Measurements from ENCODE around the gene KCNH6. TPM values are rescaled to one million over a fixed set of nuclear protein-coding genes. Genes with fewer than 3 reads are reported as not detected.
A peak's percentile ranks its signal among the peaks of the same experiment; 100 is the strongest.

KCNH6 gene
- total and polyA plus RNA-seq, 9 of the 15 experiments (the other 6 are each of a cell fraction or from before 2014, with no cell fraction given): not detected

DNA sequence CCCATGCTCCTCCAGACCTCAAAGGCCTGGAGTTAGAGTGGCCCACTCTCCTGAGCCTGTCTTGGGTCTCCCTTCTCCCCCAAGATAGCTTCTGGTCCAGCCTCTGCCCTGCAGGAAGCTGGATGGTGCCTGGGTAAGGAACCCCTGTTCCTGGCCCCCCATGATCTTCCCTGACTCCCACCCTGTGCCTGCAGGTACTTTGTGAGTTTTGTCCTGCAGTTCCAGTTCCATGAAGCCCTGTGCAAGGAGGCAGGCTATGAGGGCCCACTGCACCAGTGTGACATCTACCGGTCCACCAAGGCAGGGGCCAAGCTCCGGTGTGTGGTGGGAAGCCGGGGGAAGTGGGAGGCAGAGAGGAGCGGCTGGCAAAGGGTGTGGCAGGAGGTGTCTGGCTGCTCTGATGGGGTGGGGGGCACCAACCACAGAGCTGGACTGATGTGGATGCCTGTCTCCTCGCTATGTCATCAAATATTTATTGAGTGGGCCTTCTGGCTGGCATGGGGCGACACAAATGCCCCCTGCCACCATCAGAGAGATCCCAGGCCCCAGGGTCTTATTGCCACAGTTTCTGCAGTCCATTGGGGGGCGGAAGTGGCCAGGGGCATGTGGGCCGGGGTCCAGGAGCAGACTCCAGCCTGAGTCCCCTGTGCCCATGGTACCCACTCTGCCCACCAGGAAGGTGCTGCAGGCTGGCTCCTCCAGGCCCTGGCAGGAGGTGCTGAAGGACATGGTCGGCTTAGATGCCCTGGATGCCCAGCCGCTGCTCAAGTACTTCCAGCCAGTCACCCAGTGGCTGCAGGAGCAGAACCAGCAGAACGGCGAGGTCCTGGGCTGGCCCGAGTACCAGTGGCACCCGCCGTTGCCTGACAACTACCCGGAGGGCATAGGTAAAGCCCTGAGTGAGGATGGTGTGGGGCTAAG lies 39.2 kb upstream of the KCNH6 start (continued):
- no peak for TF ChIP-seq ZNF449 (CRISPR knock-in tag; IDR thresholded peaks at IDR 0.05)
- no peak for TF ChIP-seq POLR3G (IDR thresholded peaks at IDR 0.05; ENCODE audit: extremely low read depth, insufficient read length, insufficient replicate concordance)
- TF ChIP-seq NCOA2 (IDR thresholded peaks at IDR 0.05; ENCODE audit: partially characterized antibody in 2 of 2): no peak
- no peak for TF ChIP-seq JUND (IDR thresholded peaks at IDR 0.05; ENCODE audit: borderline replicate concordance, low read depth, low read length)
- no peak for TF ChIP-seq JUND (tag; IDR thresholded peaks at IDR 0.05; ENCODE audit: borderline replicate concordance, low read depth, low read length)

- no peak for FAIRE-seq
- H2AFZ ChIP-seq (ENCODE audit: low read depth, low read length): no peak overlapping the region
- H3K9me1 ChIP-seq (ENCODE audit: control insufficient read depth, insufficient read depth, low read length): no peaks in the 10 kb centered on the region
- H3K9me3 ChIP-seq (replicated peaks; ENCODE audit: control insufficient read depth, insufficient read depth, low read depth, low read length): no peaks in the 10 kb centered on the region
- POLR2A ChIA-PET: interaction anchor here (0.6 to 1.1 kb wide), 4 partner anchors 17 to 271 kb away, joined by 3 to 4 read pairs (median 3); no protein-coding TSS in a partner anchor
- peak overlapping the region in 1 of 2 experiments; percentile 26; a peak in 1 of 4 replicates for H3K9ac ChIP-seq (ENCODE audit: insufficient read depth in 1 of 2, low read depth in 2 of 2, low read length in 2 of 2)
- CTCF ChIA-PET (ENCODE audit: low intra/inter-chr PET ratio): interaction anchor here (0.6 kb wide), 1 partner anchor 36 kb away, joined by 3 read pairs; no protein-coding TSS in a partner anchor
- no peak overlapping the region for H3K4me2 ChIP-seq (ENCODE audit: insufficient read depth, low read length)
- no peaks in the 10 kb centered on the region for H3K36me3 ChIP-seq (ENCODE audit: control insufficient read depth, insufficient read depth, low read length)
- peaks cover 28 to 38% of the 10 kb centered on the region in 2 experiments; a peak in 4 of 5 replicates for H3K27me3 ChIP-seq (ENCODE audit: control insufficient read depth in 2 of 2, insufficient read depth in 2 of 2, low read length in 2 of 2)
- BruUV-seq (replicated peaks): no TSS peak
- intact Hi-C loops (cut with micrococcal nuclease) (no loop called here), in situ Hi-C loops (cut with MboI) (no loop called here)
- no peak for DNase-seq (ENCODE audit: extremely low read depth in 1 of 4, low spot score in 3 of 4)
- WGBS (ENCODE audit: insufficient coverage, low coverage, missing lambda C conversion rate): 17% methylated on average over 12 of the region's 12 CpGs
- H3K4me1 ChIP-seq (replicated peaks in 1 of 2; ENCODE audit: control insufficient read depth in 2 of 2, insufficient read depth in 2 of 2, low read length in 2 of 2): peaks cover 0 to 29% of the 10 kb centered on the region in 2 experiments; a peak in 2 of 5 replicates
- H4K20me1 ChIP-seq (replicated peaks; ENCODE audit: control insufficient read depth, insufficient read depth, low read length): no peaks in the 10 kb centered on the region; the same call in 1 of the 2 replicates
- H3K4me3 ChIP-seq: no peak overlapping the region
- no peak for ATAC-seq
- no peak overlapping the region for H3K27ac ChIP-seq (ENCODE audit: extremely low read depth, low read depth, low read length)
- no peaks in the 10 kb centered on the region for H3K79me2 ChIP-seq (ENCODE audit: control insufficient read depth, insufficient read depth, low read length)
- no peak for TF ChIP-seq TAF1 (IDR thresholded peaks at IDR 0.05; ENCODE audit: control insufficient read depth, extremely low read depth, insufficient read depth, low read length, severe bottlenecking)
- TF ChIP-seq EWSR1 (IDR thresholded peaks at IDR 0.05; ENCODE audit: borderline replicate concordance, low read depth, partially characterized antibody): no peak
- TF ChIP-seq, protein P1, sequence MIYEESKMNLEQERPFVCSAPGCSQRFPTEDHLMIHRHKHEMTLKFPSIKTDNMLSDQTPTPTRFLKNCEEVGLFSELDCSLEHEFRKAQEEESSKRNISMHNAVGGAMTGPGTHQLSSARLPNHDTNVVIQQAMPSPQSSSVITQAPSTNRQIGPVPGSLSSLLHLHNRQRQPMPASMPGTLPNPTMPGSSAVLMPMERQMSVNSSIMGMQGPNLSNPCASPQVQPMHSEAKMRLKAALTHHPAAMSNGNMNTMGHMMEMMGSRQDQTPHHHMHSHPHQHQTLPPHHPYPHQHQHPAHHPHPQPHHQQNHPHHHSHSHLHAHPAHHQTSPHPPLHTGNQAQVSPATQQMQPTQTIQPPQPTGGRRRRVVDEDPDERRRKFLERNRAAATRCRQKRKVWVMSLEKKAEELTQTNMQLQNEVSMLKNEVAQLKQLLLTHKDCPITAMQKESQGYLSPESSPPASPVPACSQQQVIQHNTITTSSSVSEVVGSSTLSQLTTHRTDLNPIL (CRISPR knock-in tag; IDR thresholded peaks at IDR 0.05): no peak
- TF ChIP-seq MTA2 (IDR thresholded peaks at IDR 0.05; ENCODE audit: low read depth): no peak
- no peak for TF ChIP-seq PHB2 (IDR thresholded peaks at IDR 0.05; ENCODE audit: low read depth)
- no peak for TF ChIP-seq YBX1 (IDR thresholded peaks at IDR 0.05)
- TF ChIP-seq MAFF (IDR thresholded peaks at IDR 0.05; ENCODE audit: low read length): no peak
- TF ChIP-seq, protein P2, sequence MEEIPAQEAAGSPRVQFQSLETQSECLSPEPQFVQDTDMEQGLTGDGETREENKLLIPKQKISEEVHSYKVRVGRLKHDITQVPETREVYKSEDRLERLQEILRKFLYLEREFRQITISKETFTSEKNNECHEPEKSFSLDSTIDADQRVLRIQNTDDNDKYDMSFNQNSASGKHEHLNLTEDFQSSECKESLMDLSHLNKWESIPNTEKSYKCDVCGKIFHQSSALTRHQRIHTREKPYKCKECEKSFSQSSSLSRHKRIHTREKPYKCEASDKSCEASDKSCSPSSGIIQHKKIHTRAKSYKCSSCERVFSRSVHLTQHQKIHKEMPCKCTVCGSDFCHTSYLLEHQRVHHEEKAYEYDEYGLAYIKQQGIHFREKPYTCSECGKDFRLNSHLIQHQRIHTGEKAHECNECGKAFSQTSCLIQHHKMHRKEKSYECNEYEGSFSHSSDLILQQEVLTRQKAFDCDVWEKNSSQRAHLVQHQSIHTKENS (CRISPR knock-in tag; IDR thresholded peaks at IDR 0.05): no peak
- no peak for TF ChIP-seq GABPA (tag; conservative IDR thresholded peaks at IDR 0.05; ENCODE audit: low read depth)
- TF ChIP-seq ZNF124 (CRISPR knock-in tag; IDR thresholded peaks at IDR 0.05): no peak
Measured at GRCh38 chr17:63486317-63487013, 36.7 kb upstream of the KCNH6 start.
